ENCODE data around the gene GPR39.

- TF ChIP-seq, protein P1, sequence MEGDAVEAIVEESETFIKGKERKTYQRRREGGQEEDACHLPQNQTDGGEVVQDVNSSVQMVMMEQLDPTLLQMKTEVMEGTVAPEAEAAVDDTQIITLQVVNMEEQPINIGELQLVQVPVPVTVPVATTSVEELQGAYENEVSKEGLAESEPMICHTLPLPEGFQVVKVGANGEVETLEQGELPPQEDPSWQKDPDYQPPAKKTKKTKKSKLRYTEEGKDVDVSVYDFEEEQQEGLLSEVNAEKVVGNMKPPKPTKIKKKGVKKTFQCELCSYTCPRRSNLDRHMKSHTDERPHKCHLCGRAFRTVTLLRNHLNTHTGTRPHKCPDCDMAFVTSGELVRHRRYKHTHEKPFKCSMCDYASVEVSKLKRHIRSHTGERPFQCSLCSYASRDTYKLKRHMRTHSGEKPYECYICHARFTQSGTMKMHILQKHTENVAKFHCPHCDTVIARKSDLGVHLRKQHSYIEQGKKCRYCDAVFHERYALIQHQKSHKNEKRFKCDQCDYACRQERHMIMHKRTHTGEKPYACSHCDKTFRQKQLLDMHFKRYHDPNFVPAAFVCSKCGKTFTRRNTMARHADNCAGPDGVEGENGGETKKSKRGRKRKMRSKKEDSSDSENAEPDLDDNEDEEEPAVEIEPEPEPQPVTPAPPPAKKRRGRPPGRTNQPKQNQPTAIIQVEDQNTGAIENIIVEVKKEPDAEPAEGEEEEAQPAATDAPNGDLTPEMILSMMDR (IDR thresholded peaks at IDR 0.05) = no peak
- no peak for TF ChIP-seq EZH2 (IDR thresholded peaks at IDR 0.05; ENCODE audit: borderline replicate concordance, insufficient read depth, low read depth, low read length, poor library complexity, severe bottlenecking)
Measured at GRCh38 chr2:132426033-132426432, 9.4 kb downstream of the GPR39 start.

Data from B cell (primary cell).